GM13977 (cell line): Measurements from ENCODE around the gene CBLN1.

ENCODE experiments used
- DNase-seq: peaks from one replicate; pipeline ENCODE4 v3.0.0; 2012; ENCODE audit warnings: low spot score
- CTCF ChIP-seq: IDR thresholded peaks from 2 replicates; pipeline ENCODE4 v1.5.1; 2012; ENCODE audit warnings: mild to moderate bottlenecking, control low read depth; ENCODE audit not compliant: insufficient read depth; ENCODE audit errors: extremely low read depth, missing control alignments
- in situ Hi-C: fragments of 300-500 bp; cut with MboI; formaldehyde crosslinking; loops from one replicate; pipeline ENCODE4 v1.12.0; 2022; ENCODE audit warnings: low sequenced_read_pairs, low pct_unique_long_range_greater_than_20kb, mixed read lengths, inconsistent platforms; ENCODE audit not compliant: unreplicated experiment

The CBLN1 gene

GRCh38 chr16:49281480-49281842, at the start of gene CBLN1:
Gene CBLN1 (minus strand): TSS chr16:49281838. CDS start chr16:49281465, 373 bp downstream.
- DNase-seq = no peak
- in situ Hi-C loops = no loop called here
- no peak for TF ChIP-seq CTCF

- no peak for TF ChIP-seq CTCF
- DNase-seq = no peak
- in situ Hi-C loops = loop anchor here (10.0 kb wide), 1 partner anchor 646 kb away; no protein-coding TSS in a partner anchor
Observed at GRCh38 chr16:49330562-49331201, 49.0 kb upstream of the CBLN1 start.

DNA sequence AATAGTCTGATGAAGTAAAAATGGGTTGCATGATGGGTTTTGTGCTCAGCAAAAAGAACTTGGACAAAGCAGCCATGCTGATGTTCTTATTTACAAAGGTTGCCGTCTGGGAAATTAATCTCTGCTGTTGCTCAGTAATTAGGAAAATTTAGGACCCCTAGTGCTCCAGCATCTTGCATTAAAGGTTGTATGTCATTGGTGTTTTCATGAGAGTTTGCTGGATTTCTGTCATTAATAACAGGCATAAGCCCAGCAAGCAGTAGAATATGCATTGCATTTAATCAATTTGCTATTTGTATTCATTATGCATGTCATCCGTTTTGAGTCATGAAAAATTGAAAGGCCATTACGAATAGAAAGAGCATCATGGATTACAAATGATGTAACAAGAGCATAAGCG, 46.7 kb upstream of the CBLN1 start:
- DNase-seq = no peak
- no peak for TF ChIP-seq CTCF
- in situ Hi-C loops = no loop called here

DNA sequence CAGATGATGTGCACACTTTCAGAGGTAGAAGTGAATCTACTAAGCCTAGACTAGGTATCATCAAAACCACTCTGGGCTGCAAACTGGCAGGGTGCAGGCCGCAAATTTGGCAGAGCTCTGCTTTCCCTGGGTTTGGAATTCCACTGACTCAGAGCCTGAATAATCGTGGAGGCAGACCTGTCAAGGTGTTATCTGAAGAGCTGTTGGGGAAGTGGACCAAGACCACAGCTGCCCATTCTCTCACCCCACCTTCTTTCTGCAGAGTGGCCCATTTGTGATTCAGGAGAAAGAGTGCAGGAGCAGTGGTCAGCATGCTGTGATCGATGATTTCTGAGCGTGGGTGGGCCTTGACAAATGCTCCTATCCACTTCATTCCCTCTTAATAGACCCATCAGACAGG, 45.8 kb upstream of the CBLN1 start:
- no peak for DNase-seq
- TF ChIP-seq CTCF = no peak
- in situ Hi-C loops = no loop called here

DNA sequence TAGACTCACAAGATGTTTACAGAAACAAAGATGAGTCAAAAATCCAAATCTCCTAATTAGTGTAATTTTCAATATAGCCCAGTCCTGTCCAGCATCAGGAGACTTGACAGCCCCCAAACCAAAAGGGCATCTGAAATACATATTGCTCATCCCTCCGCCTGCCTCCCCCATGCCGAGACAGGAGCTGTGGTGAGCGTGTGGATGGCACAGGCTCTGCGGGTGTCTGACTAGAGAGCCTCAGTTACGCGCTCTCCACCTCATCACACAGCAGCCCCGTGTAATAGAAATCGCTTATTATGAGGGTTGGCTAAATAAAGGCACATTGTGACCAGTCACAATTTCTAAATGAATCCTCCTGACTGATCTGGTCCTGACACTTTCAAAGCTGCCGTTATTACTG, 43.1 kb upstream of the CBLN1 start:
- no peak for TF ChIP-seq CTCF
- DNase-seq = no peak
- in situ Hi-C loops = no loop called here

DNA sequence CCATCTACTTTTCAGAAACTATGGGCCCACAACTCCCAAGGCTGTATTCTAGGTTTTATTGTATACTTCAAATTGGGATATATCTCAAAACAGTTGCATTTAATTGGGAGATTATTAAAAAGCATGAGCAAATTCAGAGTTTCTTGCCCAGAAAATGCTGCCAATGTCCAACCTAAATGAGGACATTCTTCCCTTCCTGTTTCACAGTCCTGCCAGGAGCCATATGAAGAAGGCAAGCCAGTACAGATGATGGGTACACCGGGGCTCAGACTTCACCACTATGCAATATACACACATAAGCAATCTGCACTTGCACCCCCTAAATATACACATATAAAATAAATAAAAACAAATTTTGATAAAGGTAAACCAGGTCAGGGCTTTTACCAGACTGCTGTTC, 34.0 kb upstream of the CBLN1 start:
- DNase-seq = no peak
- in situ Hi-C loops = no loop called here
- no peak for TF ChIP-seq CTCF
